ENCODE data around the gene GPRIN1.
A peak's percentile ranks its signal among the peaks of the same experiment; 100 is the strongest.
"Not testable (repeated sequence)": the region's sequence is repeated elsewhere in the genome, so short reads cannot be mapped to it uniquely, and the experiment has no call there.

The GPRIN1 gene

GRCh38 chr5:176595386-176595943 is 14.5 kb downstream of the GPRIN1 start:
- no peak for DNase-seq

DNA sequence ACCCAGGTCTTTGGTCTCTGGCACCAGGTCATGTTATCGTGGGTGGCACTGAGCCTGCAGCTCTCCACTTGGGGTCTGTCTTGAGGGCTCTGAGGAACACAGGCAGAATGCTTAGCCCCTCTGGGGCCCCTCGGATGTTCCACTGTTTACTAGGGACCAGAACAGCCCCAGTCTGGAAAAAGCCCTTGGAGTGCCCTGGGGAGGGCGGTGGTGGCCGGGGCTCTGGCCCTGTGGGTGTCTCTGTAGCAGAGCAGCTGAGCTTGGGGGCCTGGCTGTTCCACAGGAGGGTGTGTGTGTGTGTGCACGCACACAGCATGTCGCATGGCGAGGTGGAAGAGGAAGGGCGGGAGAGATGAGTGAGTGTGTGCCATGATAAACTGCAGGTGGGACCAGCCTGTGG is 15.4 kb downstream of the GPRIN1 start:
- no peak for DNase-seq

DNA sequence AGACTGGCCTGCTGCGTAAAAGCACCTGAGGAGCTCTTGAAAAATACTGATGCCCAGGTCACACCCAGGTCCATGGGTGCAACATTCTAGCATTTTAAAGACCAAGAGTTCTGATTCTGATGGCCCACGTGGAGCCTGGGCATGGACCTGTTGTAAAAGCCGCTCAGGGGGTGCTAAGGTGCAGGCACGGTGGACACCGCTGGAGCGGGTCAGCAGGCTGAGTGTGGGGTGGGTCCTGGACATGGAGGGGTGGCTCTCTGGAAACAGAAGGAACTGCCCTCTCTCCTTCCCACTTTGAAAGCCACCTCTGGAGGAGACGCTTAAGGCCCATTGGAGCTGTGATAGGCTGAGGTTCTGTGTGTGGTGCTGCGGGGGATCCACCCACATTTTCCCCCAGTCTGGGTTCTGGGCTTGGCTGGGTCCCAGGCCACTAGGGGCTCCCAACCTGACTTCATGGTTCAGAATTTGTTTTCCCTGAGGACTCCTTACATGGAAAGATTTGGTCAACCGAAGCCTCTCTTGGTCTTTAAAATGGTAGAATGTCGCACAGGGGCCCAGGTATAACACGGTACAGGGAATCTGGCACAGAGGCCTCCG is 16.6 kb downstream of the GPRIN1 start:
- DNase-seq: no peak

DNA sequence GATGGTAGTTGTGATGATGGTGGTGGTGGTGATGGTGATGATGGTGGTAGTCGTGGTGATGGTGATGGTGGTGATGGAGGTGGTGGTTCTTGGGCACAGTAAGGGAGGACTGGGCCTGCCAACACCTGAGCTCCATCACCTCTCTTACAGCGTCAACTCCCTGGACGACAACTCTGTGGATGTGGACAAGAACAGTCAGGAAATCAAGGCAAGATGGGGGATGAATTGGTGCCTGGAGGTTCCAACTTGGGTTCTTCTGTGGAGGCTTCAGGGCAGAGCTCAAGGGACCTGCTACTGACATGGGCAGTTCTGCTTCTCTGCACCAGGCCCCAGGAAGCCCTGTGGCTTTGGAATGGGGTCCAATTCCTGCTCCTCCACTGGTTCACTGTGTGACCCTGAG is 17.4 kb downstream of the GPRIN1 start:
- DNase-seq: no peak

- DNase-seq: not testable (repeated sequence)
Measured at GRCh38 chr5:176591667-176592066, 18.3 kb downstream of the GPRIN1 start.

DNA sequence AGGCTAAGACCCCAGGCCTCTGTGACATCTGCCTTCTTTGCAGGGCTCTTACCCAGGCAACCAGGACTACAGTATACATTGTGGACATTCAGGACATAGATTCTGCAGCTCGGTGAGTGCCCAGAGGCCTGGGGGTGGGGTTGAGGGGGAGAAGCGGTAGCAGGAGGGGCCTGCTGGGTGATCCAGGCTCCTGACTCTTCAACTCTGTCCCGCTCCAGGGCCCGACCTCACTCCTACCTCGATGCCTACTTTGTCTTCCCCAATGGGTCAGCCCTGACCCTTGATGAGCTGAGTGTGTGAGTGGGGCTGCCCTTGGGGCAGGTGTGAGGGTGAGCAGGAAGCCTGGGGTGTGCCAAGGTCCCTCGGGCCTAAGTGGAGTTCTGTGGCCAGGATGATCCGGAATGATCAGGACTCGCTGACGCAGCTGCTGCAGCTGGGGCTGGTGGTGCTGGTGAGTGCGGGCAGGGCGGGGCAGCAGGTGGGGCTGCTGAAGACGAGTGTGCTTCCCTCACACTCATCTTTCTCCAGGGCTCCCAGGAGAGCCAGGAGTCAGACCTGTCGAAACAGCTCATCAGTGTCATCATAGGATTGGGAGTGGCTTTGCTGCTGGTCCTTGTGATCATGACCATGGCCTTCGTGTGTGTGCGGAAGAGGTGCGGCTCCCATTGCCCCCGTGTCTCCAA is 19.8 kb downstream of the GPRIN1 start:
- no peak for DNase-seq

GRCh38 chr5:176589039-176589769 is 20.8 kb downstream of the GPRIN1 start:
- DNase-seq: no peak

GRCh38 chr5:176588297-176588696 is 21.7 kb downstream of the GPRIN1 start:
- no peak for DNase-seq

DNA sequence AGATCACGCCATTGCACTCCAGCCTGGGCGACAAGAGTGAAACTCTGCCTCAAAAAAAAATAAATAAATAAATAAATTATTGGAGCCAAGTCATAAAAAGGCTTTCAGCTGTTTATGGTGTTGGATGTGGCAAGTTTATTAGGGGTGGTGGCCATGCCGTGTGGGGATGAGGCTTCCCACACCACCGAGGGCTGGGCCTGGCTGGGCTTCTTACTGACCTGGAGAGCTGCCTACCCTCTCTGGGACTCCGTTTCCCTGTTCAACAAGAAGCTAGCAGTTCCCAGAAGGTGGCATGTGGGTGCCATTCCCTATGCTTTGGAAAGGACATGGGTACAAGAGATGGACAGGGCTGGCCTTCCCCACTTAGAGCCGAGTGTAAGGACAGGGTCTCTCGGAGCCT is 22.6 kb downstream of the GPRIN1 start:
- no peak for DNase-seq

GRCh38 chr5:176583076-176583475 is 26.9 kb downstream of the GPRIN1 start:
- no peak for DNase-seq

- no peak for DNase-seq
Measured at GRCh38 chr5:176581361-176581760, 28.6 kb downstream of the GPRIN1 start.

- no peak for DNase-seq
Measured at GRCh38 chr5:176579323-176579722, 30.6 kb downstream of the GPRIN1 start.

DNA sequence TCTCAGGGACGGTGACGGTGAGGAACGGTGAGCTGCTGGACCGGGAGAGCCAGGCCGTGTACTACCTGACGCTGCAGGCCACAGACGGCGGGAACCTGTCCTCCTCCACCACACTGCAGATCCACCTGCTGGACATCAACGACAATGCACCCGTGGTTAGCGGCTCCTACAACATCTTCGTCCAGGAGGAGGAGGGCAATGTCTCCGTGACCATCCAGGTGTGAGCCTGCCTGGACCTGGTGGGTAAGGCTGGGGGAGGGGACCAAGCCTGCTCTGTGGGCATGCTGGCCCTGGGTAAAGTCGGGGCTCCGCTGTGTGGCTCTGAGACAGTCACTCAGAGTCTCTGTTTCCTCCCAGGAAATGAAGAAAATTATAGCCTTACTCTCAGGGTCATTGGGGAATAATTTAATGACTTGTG is 31.6 kb downstream of the GPRIN1 start:
- peak; percentile 38 for DNase-seq

GRCh38 chr5:176577312-176578176 is 32.4 kb downstream of the GPRIN1 start:
- no peak for DNase-seq

GRCh38 chr5:176575488-176576422 is 34.2 kb downstream of the GPRIN1 start:
- no peak for DNase-seq

DNA sequence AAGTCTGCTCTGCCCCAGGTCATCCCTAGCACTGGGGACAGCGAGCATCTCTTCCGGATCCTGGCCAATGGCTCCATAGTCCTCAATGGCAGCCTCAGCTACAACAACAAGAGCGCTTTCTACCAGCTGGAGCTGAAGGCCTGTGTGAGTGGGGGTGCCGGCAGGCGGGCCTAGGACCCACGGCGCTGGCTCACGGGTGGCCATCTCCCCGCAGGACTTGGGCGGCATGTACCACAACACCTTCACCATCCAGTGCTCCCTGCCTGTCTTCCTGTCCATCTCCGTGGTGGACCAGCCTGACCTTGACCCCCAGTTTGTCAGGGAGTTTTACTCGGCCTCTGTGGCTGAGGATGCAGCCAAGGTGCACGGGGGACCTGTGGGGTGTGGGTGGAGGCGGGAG is 34.9 kb downstream of the GPRIN1 start:
- DNase-seq: no peak

DNA sequence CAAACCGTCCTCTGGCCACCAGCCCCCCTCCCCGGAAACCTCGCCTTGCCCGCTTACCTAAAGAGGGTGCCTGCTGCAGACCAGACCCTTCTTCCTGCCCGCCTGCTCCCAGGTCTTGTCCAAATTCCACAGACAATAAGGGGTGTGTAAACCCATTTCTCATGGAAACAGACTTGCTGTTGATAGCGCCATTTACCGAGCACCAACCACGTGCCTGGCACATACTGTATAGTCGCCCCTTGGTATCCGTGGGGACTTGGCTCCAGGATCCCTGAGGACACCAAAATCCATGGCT is 35.7 kb downstream of the GPRIN1 start:
- DNase-seq: no peak

DNA sequence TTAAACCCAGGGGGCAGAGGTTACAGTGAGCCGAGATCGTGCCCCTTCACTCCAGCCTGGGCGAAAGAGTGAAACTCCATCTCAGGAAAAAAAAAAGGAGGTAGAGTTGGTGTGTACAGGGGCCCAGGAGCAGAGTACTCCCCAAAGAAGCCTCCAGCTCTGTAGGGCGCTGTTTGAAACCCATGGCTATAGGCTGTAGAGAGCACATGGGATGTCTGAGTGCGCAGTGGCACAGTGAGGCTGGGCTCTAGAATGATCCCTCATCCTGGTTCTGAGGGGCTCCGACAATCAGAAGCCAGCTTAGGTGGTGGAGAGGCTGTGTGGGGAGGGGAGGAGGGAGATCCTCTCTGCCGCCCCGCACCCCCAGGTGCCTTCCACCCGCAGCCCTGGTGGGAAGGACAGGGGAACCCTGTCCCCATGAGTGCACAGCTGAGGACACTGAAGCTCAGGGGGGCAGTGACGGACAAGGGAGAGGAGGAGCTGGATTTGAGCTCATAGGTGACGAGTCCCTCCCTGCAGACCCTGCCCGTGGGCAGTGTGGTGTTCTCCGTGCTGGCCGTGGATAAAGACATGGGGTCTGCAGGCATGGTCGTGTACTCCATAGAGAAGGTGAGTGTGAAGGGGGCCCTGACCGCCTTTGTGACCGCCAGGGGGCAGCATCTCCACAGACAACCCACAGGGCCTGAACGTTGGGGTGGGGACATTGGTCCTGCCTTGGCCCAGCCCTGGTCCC is 36.2 kb downstream of the GPRIN1 start:
- DNase-seq: peak; percentile 9

DNA sequence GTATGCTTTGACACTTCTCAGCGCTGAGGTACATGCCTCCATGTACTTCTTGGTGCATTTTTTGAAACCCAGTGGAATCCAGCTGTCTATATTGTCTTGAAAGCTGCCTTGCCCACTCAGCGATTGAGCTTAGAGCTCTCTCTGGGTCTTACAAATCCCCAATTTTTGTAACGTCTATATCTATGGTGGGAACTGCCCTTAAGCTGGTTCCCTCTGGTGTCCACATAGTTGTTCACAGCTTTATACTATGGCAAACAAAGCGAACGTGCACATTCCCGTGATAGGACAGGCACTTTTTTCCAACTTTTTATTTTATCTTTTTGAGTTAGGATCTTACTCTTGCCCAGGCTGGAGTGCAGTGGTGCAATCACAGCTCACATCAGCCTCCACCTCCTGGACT is 39.9 kb downstream of the GPRIN1 start:
- DNase-seq: no peak

DNA sequence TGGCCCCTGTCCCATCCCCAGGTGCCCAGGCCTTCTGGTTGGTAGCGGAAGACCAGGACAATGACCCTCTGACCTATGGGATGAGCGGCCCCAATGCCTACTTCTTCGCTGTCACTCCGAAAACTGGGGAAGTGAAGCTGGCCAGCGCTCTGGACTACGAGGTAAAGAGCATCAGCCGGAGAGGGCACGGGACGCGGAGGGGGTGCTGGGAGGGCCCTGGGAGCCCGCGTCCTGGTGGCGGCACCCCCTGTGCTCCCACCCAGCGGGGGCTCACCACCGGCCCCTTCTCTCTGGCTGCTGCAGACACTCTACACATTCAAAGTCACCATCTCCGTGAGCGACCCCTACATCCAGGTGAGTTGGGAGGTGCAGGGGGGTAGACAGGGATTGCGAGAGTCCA is 41.3 kb downstream of the GPRIN1 start:
- DNase-seq: no peak

DNA sequence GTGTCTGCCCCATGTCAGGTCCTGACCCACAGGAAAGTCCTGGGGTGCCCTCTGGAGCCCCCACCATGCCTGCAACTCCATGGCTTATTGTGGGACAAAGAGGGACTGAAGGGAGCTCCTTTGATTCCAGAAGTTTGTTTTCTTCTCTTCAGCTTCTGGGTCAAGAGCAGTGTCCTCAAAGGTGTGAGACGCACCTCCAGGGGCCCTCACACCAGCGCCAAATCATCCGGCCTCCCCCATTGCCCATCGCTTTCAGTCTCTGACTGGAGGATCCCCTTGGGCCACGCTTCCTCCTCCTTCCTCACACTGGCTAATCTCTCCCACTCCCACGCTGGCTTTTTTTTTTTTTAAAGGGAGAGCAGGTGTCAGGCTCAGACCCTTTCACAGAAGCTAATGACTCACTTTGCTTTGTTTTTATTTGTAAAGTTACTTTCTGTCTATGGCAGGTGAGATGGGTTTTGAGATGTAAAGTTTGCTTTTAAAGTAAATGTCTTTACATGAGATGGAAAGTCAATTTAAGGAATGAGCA is 44.1 kb downstream of the GPRIN1 start:
- DNase-seq: no peak

Measured in kidney glomerular epithelial cell (primary cell).